ENCODE data around the gene MAGEA11. TPM values are rescaled to one million over a fixed set of nuclear protein-coding genes. Genes with fewer than 3 reads are reported as not detected.

MAGEA11 gene
- total and polyA plus RNA-seq, 9 of the 15 experiments (the other 6 are each of a cell fraction or from before 2014, with no cell fraction given), result 0.04 to 0.18 TPM; not detected in 7

DNA sequence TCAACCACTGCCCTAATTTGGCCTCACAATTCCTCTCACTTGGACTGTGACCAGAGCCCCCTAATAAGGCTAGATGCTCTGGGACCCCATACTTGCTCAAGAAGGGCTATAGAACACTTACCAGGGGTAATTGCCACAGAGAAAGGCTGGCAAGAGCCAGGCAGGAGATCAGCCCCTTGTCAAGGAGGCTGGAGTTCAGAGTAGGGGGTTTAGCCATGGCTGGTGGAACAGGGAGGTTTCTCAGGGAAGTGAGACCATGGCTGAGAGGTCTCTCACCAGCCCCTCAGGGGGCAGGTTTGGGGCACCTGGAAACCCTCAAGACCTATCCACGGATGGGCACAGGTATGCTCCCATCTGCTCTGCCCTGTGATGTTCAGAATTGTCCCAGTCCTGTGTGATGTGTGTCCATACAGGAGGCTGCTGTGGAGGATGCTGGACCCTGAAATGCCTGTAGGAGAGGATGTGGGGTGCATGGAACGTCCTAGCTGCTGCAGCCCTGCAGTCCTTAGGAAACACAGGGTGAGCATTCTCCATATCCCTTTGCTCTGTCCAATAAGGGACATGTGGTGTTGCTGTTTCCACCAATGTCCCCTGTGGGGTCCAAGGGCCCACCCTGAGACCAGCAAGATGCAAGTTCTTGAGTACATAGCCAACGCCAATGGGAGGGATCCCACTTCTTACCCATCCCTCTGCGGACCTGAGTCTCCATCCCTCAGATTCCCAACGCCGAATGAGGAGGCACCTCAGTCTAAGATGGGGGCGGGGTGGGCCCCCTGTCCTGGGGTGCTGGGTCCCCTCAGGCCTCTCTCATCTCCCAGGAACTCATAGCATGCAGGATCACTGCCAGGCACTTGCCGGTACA, 45.6 kb downstream of the MAGEA11 start:
- Histone ChIP-seq H3K27ac (ENCODE audit: extremely low read depth, low read depth, low read length) (no peak overlapping the region), H3K9ac (ENCODE audit: insufficient read depth in 1 of 2, low read depth in 2 of 2, low read length in 2 of 2) (no peak overlapping the region), H3K36me3 (ENCODE audit: control insufficient read depth, insufficient read depth, low read length) (no peaks in the 10 kb centered on the region), H3K79me2 (ENCODE audit: control insufficient read depth, insufficient read depth, low read length) (no peaks in the 10 kb centered on the region), H3K4me1 (replicated peaks in 1 of 2; ENCODE audit: control insufficient read depth in 2 of 2, insufficient read depth in 2 of 2, low read length in 2 of 2) (peaks cover 0 to 5% of the 10 kb centered on the region in 2 experiments; a peak in 1 of 5 replicates), H3K27me3 (ENCODE audit: control insufficient read depth in 2 of 2, insufficient read depth in 2 of 2, low read length in 2 of 2) (peaks cover 0 to 7% of the 10 kb centered on the region in 2 experiments; a peak in 1 of 5 replicates), H3K4me3 (no peak overlapping the region), H4K20me1 (replicated peaks; ENCODE audit: control insufficient read depth, insufficient read depth, low read length) (no peaks in the 10 kb centered on the region), H3K9me3 (replicated peaks; ENCODE audit: control insufficient read depth, insufficient read depth, low read depth, low read length) (no peaks in the 10 kb centered on the region), H2AFZ (ENCODE audit: low read depth, low read length) (no peak overlapping the region), H3K4me2 (ENCODE audit: insufficient read depth, low read length) (no peak overlapping the region), H3K9me1 (ENCODE audit: control insufficient read depth, insufficient read depth, low read length) (no peaks in the 10 kb centered on the region)
- DNase-seq (ENCODE audit: extremely low read depth in 1 of 4, low spot score in 3 of 4) (no peak), FAIRE-seq (no peak), ATAC-seq (no peak)
- CTCF ChIA-PET (ENCODE audit: low intra/inter-chr PET ratio), result no interaction called here
- 1% methylated on average over 8 of the region's 8 CpGs for WGBS (ENCODE audit: insufficient coverage, low coverage, missing lambda C conversion rate)
- in situ Hi-C loops (cut with MboI), result no loop called here
- BruUV-seq (replicated peaks), result no TSS peak
- intact Hi-C loops (cut with micrococcal nuclease), result no loop called here
- POLR2A ChIA-PET, result no interaction called here
- TF ChIP-seq HDAC8 (tag; IDR thresholded peaks at IDR 0.05) (no peak), TCF7L2 (IDR thresholded peaks at IDR 0.05; ENCODE audit: low read depth, low read length) (no peak), JUN (IDR thresholded peaks at IDR 0.05; ENCODE audit: borderline replicate concordance, low read depth, low read length) (no peak), JUN (CRISPR knock-in tag; IDR thresholded peaks at IDR 0.05; ENCODE audit: borderline replicate concordance) (no peak), CBX2 (IDR thresholded peaks at IDR 0.05; ENCODE audit: insufficient read depth, low read length, poor library complexity, severe bottlenecking) (no peak), MYBL2 (IDR thresholded peaks at IDR 0.05; ENCODE audit: low read depth) (no peak), MYBL2 (CRISPR knock-in tag; IDR thresholded peaks at IDR 0.05; ENCODE audit: borderline replicate concordance) (no peak), CTBP1 (IDR thresholded peaks at IDR 0.05; ENCODE audit: borderline replicate concordance) (no peak), POLR2B (IDR thresholded peaks at IDR 0.05; ENCODE audit: low read depth, partially characterized antibody) (no peak), SIN3B (IDR thresholded peaks at IDR 0.05; ENCODE audit: low read depth) (no peak), GABPB2 (CRISPR knock-in tag; conservative IDR thresholded peaks at IDR 0.05) (no peak), KHSRP (IDR thresholded peaks at IDR 0.05) (no peak)
- TF ChIP-seq, protein P1, sequence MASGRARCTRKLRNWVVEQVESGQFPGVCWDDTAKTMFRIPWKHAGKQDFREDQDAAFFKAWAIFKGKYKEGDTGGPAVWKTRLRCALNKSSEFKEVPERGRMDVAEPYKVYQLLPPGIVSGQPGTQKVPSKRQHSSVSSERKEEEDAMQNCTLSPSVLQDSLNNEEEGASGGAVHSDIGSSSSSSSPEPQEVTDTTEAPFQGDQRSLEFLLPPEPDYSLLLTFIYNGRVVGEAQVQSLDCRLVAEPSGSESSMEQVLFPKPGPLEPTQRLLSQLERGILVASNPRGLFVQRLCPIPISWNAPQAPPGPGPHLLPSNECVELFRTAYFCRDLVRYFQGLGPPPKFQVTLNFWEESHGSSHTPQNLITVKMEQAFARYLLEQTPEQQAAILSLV (tag; IDR thresholded peaks at IDR 0.05), result no peak
- TF ChIP-seq, protein P2, sequence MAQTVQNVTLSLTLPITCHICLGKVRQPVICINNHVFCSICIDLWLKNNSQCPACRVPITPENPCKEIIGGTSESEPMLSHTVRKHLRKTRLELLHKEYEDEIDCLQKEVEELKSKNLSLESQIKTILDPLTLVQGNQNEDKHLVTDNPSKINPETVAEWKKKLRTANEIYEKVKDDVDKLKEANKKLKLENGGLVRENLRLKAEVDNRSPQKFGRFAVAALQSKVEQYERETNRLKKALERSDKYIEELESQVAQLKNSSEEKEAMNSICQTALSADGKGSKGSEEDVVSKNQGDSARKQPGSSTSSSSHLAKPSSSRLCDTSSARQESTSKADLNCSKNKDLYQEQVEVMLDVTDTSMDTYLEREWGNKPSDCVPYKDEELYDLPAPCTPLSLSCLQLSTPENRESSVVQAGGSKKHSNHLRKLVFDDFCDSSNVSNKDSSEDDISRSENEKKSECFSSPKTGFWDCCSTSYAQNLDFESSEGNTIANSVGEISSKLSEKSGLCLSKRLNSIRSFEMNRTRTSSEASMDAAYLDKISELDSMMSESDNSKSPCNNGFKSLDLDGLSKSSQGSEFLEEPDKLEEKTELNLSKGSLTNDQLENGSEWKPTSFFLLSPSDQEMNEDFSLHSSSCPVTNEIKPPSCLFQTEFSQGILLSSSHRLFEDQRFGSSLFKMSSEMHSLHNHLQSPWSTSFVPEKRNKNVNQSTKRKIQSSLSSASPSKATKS (CRISPR knock-in tag; IDR thresholded peaks at IDR 0.05), result no peak
- TF ChIP-seq, protein P3, sequence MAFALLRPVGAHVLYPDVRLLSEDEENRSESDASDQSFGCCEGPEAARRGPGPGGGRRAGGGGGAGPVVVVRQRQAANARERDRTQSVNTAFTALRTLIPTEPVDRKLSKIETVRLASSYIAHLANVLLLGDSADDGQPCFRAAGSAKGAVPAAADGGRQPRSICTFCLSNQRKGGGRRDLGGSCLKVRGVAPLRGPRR (CRISPR knock-in tag; IDR thresholded peaks at IDR 0.05), result no peak
- TF ChIP-seq, protein P4, sequence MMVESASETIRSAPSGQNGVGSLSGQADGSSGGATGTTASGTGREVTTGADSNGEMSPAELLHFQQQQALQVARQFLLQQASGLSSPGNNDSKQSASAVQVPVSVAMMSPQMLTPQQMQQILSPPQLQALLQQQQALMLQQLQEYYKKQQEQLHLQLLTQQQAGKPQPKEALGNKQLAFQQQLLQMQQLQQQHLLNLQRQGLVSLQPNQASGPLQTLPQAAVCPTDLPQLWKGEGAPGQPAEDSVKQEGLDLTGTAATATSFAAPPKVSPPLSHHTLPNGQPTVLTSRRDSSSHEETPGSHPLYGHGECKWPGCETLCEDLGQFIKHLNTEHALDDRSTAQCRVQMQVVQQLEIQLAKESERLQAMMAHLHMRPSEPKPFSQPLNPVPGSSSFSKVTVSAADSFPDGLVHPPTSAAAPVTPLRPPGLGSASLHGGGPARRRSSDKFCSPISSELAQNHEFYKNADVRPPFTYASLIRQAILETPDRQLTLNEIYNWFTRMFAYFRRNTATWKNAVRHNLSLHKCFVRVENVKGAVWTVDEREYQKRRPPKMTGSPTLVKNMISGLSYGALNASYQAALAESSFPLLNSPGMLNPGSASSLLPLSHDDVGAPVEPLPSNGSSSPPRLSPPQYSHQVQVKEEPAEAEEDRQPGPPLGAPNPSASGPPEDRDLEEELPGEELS (CRISPR knock-in tag; IDR thresholded peaks at IDR 0.05; ENCODE audit: borderline replicate concordance), result no peak

Data from K562 (cell line).